Brain microvascular endothelial cell (primary cell): ENCODE measurements around the gene ATP4A.

Source experiments
- DNase-seq: peaks from one replicate; pipeline ENCODE4 v3.0.0-alpha.2; 2020
- H3K27ac ChIP-seq: fragments of 250-450 bp; sonication (Bioruptor Pico); 2 replicates; pipeline ENCODE4 v1.5.1; 2020; ENCODE audit warnings: mild to moderate bottlenecking, moderate library complexity
- H3K27me3 ChIP-seq: fragments of 250-450 bp; sonication (Bioruptor Pico); replicated peaks from 2 replicates; pipeline ENCODE4 v1.5.1; 2020; ENCODE audit warnings: mild to moderate bottlenecking
- H3K36me3 ChIP-seq: fragments of 250-450 bp; sonication (Bioruptor Pico); replicated peaks from 2 replicates; pipeline ENCODE4 v1.5.1; 2020; ENCODE audit warnings: mild to moderate bottlenecking
- H3K4me3 ChIP-seq: 2 replicates; pipeline ENCODE4 v1.5.1; 2011; ENCODE audit warnings: low read depth, mild to moderate bottlenecking, control low read depth, low read length, moderate library complexity
- CTCF ChIP-seq: IDR thresholded peaks from 2 replicates; pipeline ENCODE4 v1.5.1; 2011; ENCODE audit warnings: low read depth, mild to moderate bottlenecking, moderate library complexity, low read length, control low read depth, inconsistent platforms; ENCODE audit errors: missing control alignments
- in situ Hi-C: cut with HindIII; loops from 2 replicates; pipeline ENCODE4 v1.10.0; 2017; ENCODE audit warnings: low sequenced_read_pairs, low pct_ligation_motif_present

ATP4A gene

GRCh38 chr19:35569281-35569781 lies 5.9 kb upstream of the ATP4A start:
- in situ Hi-C loops = no loop called here

DNA sequence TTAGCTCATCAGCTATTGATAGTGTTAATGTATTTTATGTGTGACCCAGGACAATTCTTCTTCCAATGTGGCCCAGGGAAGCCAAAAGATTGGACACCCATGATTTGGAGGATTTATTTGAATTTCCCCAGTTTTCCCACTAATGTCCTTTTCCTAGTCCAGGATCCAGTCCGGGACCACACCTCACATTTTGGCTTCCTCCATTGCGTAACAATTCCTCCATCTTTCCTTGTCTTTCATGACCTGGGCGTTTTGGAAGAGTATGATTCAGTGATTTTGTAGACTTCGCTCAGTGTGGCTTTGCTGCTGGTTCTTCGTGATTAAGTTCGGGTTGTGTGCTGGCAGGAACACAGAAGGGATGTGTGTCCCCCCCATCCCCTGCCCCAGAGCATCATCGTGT lies 3.3 kb upstream of the ATP4A start:
- no peaks in the 10 kb centered on the region for H3K36me3 ChIP-seq
- DNase-seq = no peak
- no peak overlapping the region for H3K27ac ChIP-seq
- no peak for TF ChIP-seq CTCF
- no peak overlapping the region for H3K4me3 ChIP-seq
- H3K27me3 ChIP-seq = no peaks in the 10 kb centered on the region
- in situ Hi-C loops = no loop called here

More at GRCh38 chr19:35569281-35569781, 5.9 kb upstream of the ATP4A start:
- H3K4me3 ChIP-seq = no peak overlapping the region
- no peak overlapping the region for H3K27ac ChIP-seq
- no peaks in the 10 kb centered on the region for H3K27me3 ChIP-seq
- no peak for DNase-seq
- TF ChIP-seq CTCF = no peak
- no peaks in the 10 kb centered on the region for H3K36me3 ChIP-seq

- TF ChIP-seq CTCF = no peak
- Histone ChIP-seq H3K27me3 (no peaks in the 10 kb centered on the region), H3K27ac (no peak overlapping the region), H3K4me3 (no peak overlapping the region), H3K36me3 (no peaks in the 10 kb centered on the region)
- in situ Hi-C loops = no loop called here
- DNase-seq = no peak
Observed at GRCh38 chr19:35565016-35565856, 1.8 kb upstream of the ATP4A start.

DNA sequence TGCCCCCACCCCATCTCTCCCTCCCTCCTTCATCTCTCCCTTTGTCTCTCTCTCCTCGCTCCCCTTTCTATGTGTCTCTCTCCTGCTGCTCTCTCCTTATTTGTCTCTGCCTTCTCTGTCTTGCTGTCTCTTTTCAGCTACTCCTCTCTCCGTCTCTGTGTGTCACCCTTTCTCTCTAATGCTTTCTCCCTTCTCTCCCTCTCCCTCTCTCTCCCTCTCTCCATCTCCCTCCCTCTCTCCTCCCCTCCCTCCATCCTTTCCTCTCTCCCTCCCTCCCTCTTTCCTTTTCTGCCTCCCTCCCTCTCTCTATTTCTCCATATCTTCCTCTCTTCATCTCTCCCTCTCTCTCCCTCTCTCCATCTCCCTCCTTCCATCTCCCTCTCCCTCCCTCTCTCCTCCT lies 682 bp downstream of the ATP4A start:
- Histone ChIP-seq H3K4me3 (no peak overlapping the region), H3K27me3 (peaks cover 2% of the 10 kb centered on the region), H3K36me3 (no peaks in the 10 kb centered on the region), H3K27ac (no peak overlapping the region)
- in situ Hi-C loops = no loop called here
- TF ChIP-seq CTCF = no peak
- DNase-seq = no peak

- no peak overlapping the region for H3K4me3 ChIP-seq
- no peaks in the 10 kb centered on the region for H3K36me3 ChIP-seq
- no peak for TF ChIP-seq CTCF
- H3K27ac ChIP-seq = no peak overlapping the region
- peaks cover 2% of the 10 kb centered on the region for H3K27me3 ChIP-seq
- in situ Hi-C loops = no loop called here
- DNase-seq = no peak
Observed at GRCh38 chr19:35562336-35562735, 1.1 kb downstream of the ATP4A start.
